ELF-1 (cell line): ENCODE results near the gene EIF3CL.
A peak's percentile ranks its signal among the peaks of the same experiment; 100 is the strongest.
"Not testable (repeated sequence)": the region's sequence is repeated elsewhere in the genome, so short reads cannot be mapped to it uniquely, and the experiment has no call there.

Experiments
- DNase-seq: peaks from one replicate; pipeline ENCODE4 v3.0.0-alpha.2; 2016; ENCODE audit warnings: low read depth, low spot score

The EIF3CL gene, protein sequence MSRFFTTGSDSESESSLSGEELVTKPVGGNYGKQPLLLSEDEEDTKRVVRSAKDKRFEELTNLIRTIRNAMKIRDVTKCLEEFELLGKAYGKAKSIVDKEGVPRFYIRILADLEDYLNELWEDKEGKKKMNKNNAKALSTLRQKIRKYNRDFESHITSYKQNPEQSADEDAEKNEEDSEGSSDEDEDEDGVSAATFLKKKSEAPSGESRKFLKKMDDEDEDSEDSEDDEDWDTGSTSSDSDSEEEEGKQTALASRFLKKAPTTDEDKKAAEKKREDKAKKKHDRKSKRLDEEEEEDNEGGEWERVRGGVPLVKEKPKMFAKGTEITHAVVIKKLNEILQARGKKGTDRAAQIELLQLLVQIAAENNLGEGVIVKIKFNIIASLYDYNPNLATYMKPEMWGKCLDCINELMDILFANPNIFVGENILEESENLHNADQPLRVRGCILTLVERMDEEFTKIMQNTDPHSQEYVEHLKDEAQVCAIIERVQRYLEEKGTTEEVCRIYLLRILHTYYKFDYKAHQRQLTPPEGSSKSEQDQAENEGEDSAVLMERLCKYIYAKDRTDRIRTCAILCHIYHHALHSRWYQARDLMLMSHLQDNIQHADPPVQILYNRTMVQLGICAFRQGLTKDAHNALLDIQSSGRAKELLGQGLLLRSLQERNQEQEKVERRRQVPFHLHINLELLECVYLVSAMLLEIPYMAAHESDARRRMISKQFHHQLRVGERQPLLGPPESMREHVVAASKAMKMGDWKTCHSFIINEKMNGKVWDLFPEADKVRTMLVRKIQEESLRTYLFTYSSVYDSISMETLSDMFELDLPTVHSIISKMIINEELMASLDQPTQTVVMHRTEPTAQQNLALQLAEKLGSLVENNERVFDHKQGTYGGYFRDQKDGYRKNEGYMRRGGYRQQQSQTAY

DNA sequence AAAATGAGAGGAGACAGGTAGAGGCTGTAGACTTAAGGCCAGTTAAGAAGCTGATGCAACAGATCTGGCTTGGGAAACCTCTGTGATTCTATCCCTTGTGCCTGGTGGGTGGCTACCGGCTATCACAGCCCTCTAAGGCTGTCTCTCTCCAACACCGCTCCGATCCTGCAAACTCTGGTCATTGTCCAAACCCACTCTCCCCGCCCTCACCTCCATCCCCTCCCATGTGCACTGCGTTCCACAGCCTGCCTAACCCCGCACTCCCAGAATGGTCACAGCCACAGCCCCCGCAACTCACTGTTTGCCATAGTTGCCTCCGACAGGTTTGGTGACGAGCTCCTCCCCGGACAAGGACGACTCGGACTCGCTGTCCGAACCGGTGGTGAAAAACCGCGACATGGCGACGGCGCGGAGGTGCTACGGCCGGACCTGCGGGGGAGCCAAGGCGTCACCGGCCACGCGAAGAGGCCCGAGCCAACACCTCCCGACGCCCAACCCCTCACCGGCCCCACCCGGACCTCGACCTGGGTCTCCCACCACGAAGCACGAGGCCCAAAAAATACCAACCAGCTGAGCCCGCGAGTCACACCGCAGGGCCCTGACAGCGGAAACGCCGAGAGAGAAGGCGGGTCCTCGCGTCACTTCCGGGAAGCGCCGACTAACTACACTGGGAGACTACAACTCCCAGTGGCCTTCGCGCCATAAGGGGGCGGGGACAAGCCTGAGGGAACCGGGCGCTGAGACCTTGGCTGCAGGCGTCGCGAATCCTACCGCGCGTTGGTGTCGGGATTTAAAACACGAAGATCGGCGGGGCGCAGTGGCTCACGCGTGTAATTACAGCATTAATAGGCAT is at the start of gene EIF3CL:
TSS of gene EIF3CL (minus strand) at position 622 of the 853 bp plus-strand sequence. CDS start at position 399, 223 bp downstream.
- DNase-seq: not testable (repeated sequence)

DNA sequence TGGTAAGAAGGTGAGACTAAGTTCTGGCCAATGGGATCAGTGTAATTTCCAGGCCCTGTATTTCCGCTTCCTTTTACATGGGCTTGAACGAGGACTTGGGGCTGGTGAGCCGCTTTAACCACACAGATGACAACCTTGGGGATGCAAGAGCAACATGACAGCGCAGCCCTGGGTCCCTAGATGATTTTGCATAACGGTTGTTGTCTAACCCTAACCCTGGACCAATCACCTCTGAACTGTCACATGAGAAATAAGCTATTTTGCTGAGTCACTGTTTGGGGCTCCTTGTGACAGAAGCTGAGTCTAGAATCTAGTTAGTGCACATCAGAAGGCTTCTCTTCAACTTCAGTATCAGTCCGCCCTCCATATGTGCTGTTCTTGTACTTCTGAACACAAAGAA is 43.4 kb upstream of the EIF3CL start:
- DNase-seq: not testable (repeated sequence)

DNA sequence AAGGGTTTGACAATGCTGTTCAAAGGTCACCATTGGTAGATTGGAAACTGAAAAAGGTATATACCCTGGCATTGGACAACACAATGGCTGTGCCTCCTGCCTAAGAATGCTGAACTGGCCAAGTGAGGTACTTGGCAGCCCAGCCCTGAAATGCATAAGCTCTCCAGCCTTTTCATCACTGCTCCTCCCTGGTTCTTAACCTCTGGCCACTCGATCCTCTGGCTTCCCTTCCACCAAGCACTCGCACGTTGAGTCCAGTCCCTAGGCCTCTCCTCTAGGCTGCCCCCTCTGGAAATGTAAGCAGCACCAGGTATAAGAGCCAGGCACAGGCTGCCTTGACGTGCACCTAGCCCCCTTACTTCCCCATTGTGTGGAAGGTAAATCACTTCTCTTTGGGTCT is 42.7 kb upstream of the EIF3CL start:
- DNase-seq: not testable (repeated sequence)

DNA sequence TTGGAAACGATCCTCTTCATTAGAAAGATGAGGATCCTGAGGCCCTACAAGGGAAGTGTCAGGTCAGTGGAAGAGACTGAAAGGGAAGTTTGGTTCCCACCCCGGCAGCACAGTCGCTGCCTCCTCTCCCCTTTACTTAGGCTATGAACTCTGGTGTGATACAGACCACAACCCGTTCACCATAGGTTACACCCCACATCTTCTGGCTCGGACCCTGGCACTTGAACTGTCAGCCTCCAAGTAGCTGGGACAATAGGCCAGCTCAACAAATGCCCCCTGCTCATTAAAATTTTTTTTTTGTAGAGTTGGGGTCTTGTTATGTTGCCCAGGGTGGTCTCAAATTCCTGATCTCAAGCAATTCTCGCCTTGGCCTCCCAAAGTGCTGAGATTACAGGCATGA is 40.3 kb upstream of the EIF3CL start:
- not testable (repeated sequence) for DNase-seq

DNA sequence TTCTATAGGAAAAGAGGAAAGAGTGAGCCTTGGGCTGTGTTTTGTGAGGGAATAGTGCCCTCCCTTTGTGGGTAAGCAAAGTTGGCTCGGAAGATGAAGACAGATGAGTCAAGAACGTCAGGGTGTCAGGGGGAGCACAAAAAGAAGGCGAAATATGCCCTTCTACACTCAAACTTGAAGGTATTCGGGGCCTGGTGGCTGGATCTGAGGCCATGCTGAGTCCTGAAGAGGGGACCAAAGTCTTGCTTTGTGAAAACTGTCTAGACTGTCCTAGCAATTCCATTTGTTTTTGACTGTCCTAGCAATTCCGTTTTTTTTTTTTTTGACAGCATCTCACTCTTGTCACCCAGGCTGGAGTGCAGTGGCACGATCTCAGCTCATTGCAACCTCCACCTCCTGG is 35.3 kb upstream of the EIF3CL start:
- not testable (repeated sequence) for DNase-seq

DNA sequence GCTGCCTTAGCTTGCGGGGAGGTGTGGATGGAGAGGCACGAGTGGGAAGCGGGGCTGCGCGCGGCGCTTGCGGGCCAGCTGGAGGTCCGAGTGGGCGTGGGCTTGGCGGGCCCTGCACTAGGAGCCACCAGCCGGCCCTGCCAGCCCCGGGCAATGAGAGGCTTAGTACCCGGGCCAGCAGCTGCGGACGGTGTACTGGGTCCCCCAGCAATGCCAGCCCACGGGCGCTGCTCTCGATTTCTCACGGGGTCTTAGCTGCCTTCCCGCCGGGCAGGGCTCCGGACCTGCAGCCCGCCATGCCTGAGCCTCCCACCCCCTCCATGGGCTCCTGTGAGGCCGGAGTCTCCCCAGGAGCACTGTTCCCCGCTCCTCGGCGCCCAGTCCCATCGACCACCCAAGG is 31.7 kb upstream of the EIF3CL start:
- DNase-seq: not testable (repeated sequence)

DNA sequence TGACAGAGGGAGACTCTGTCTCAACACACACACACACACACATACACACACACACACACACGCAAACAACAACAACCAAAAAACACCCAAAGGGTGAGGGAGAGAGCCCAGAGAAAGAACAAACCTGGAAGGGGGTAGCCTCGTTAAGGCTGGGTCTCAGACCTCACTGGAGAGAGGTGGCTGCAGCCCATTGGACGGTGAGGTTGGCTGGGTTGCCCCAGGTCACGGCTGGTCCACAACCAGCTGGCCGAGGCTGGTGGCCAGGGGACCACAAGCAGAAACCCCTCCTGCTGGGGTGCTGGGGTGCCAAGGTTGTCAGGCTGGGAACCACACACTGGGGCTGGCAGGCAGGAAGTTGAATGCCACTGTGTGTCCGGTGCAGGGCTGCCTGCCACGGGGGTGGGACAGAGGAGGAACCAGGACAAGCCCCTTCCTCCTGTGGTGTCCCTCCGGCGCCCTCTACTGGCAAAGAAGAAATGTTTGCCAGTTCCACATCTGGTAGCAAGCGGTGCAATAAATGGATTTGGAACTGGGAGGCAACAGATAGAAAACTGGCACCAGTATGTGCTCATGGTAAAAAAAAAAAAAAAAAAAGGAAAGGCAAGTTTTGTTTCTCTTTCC is 22.5 kb upstream of the EIF3CL start:
- not testable (repeated sequence) for DNase-seq

DNA sequence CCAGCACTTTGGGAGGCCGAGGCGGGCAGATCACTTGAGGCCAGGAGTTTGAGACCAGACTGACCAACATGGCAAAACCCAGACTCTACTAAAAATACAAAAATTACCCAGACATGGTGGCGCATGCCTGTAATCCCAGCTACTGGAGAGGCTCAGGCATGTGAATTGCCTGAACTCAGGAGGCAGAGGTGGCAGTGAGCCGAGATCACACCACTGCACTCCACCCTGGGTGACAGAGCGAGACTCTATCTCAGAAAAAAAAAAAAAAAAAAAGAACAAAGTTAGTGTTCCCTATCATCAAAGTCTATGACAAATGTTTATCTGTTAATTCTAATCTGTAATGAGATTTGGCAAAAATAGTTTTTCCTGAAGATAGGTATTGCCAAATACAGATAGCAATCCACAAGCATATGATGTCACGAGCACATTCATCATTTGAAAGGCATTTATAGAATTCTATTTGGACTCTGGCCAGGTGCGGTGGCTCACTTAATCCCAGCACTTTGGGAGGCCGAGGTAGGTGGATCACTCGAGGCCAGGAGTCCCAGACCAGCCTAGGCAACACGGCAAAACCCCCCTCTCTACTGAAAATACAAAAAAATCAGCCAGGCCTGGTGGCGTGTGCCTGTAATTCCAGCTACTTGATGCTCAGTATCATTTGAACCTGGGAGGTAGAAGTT is 17.6 kb upstream of the EIF3CL start:
- DNase-seq: not testable (repeated sequence)

DNA sequence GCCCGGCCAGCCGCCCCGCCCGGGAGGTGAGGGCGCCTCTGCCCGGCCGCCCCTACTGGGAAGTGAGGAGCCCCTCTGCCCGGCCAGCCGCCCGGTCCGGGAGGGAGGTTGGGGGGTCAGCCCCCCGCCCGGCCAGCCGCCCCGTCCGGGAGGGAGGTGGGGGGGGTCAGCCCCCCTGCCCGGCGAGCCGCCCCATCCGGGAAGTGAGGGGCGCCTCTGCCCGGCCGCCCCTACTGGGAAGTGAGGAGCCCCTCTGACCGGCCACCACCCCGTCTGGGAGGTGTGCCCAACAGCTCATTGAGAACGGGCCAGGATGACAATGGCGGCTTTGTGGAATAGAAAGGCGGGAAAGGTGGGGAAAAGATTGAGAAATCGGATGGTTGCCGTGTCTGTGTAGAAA is 13.4 kb upstream of the EIF3CL start:
- not testable (repeated sequence) for DNase-seq

DNA sequence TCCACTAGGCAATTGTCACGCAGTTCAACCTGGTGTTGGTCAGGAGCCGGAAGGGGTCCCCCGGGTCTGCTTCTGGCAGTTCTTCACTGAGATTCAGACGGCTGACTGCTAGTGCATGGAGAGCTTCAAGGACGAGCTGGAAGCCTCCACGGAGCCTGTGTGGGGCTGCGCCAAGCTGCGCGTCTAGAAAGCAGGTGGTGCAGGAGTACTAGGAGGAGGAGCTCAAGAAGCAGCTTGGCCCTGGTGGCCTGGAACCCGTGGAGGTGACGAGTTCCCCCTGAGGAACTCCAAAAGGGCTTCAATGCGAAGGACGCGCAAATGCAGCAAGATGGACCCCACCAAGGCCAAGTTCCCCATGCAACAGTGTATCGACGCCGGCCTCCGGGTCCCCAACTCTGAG is 10.9 kb upstream of the EIF3CL start:
- not testable (repeated sequence) for DNase-seq

DNA sequence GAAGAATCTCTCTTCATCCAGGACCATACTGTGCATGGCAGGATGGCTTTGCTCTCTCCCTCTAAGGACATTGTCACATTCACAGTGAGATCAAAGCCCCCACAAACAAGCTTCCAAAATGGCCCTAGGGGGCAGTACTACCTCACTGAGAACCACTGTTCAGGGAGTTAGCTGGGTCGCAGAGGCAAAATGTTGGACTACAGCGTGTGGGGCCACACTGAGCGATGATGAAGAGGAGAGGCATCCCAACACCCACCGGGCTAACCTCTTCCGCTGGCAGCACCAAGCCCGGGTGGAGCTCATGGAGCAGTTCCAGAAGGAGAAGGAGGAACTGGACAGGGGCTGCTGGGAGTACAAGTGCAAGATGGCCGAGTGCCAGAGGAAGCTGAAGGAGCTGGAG is 9.9 kb upstream of the EIF3CL start:
- not testable (repeated sequence) for DNase-seq

DNA sequence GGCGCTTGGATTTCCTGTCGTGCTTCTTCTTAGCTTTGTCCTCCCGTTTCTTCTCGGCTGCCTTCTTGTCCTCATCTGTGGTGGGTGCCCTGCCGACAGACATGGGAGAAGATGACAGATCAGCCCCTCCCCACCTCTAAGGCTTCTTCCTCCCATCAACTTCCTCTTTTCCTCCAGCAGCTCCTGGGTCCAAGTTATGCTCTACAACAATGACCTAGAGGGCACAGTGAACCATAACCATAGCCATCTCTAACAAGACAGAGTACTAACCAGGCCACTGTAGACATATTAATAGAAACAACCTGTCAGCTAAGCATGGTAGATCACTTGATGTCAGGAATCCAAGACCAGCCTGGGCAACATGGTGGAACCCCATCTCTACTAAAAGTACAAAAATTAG is 11.6 kb downstream of the EIF3CL start:
- not testable (repeated sequence) for DNase-seq

DNA sequence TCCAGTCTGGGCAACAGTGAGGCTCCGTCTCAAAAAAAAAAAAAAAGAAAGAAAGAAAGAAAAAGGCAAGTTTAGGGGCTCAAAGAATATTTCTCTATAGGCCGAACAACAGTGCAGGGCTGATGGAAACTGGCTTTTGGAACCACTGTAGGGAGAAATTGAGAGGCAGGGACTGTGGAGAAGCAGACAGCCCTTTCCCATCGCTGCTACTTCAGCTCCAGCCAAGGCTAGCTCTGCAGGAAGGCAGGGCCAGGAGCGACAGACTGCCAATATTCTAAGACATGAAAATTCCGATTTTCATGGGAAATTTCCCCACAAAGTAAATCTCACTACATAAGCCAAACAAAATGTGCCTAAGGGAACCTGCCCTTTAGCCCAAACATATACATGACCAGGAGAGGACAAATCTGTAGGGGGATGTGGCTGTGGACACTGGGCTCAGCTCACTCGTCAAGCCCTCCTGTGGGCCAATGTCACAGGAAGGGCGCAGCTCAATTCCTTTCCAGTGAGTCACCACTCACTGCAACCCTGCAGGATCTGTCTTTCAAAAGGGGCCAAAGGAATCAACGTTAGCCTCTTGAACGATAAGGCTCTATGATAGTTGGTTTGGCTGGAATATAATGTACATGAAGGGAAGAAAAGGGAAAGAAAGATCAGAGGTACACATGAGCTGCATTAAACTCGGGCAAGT is 21.3 kb downstream of the EIF3CL start:
- not testable (repeated sequence) for DNase-seq

DNA sequence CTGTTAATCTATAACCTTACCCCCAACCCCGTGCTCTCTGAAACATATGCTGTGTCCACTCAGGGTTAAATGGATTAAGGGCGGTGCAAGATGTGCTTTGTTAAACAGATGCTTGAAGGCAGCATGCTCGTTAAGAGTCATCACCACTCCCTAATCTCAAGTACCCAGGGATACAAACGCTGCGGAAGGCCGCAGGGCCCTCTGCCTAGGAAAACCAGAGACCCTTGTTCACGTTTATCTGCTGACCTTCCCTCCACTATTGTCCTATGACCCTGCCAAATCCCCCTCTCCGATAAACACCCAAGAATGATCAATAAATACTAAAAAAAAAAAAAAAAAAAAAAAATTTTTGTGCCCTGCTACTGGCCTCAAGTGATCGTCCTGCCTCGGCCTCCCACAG is 25.8 kb downstream of the EIF3CL start:
- not testable (repeated sequence) for DNase-seq

DNA sequence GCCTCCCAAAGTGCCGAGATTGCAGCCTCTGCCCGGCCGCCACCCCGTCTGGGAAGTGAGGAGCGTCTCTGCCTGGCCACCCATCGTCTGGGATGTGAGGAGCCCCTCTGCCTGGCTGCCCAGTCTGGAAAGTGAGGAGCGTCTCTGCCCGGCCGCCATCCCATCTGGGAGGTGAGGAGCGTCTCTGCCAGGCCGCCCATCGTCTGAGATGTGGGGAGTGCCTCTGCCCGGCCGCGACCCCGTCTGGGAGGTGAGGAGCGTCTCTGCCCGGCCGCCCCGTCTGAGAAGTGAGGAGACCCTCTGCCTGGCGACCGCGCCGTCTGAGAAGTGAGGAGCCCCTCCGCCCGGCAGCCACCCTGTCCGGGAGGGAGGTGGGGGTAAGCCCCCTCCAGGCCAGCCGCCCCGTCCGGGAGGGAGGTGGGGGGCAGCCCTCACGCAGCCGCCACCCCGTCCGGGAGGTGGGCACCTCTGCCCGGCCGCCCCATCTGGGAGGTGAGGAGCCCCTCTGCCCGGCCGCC is 26.5 kb downstream of the EIF3CL start:
- not testable (repeated sequence) for DNase-seq

DNA sequence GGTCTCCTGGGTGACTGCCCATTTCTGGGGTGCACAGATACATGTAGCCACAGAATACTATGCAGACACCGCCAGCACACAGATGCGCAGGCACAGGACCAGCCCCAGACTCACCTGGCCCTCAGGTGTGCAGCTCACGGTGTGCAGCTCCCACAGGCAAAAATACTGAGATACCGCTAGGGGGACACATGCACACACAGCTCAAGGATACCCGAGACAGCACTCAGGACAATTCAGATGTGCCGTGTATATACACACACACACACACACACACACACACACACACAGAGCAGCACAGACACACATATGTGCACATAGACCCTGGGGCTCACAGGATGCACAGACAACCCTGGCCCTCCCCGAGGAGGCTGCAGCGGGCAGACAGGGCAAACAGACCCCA is 28.5 kb downstream of the EIF3CL start:
- DNase-seq: not testable (repeated sequence)

DNA sequence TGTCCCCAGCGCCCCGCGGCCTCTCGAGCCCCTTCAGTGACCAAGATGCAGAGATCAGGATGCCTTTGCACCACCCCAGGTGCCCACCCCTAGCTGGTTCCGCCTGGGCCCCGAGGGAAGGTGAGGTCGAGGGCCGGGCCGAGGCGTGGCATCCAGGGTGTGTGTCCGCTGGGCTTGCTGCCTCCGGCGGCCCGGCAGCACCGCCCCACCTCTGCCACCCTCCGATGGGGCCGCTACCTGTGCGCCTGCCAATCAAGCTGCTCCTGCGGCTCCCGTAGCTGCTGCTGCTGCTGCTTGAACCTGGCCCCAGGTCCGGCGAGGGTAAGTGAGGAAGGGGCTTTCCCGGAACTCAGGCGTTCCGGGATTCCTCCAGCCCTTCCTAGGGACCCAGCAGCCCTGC is 29.4 kb downstream of the EIF3CL start:
- not testable (repeated sequence) for DNase-seq

DNA sequence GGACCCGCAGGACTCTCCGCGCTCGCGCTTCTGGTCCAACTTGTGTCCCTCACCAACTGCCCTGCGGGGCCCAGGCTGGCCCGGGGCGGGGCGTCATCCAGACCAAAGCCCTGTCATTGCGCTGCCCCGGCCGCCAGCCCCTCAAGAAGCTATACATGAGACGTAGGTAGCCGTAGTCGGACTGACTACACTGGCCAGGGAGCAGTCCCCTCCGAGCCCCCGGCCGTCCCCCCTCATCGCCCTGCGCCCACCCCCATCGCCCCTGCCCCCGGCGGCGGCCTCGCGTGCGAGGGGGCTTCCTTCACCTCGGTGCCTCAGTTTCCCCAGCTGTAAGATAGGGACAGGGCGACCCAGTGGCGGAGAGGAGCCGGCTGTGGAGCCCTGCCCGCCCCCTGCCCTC is 35.7 kb downstream of the EIF3CL start:
- DNase-seq: peak; percentile 7
